C1 segment of cervical spinal cord (tissue), 14 donors: Measurements from ENCODE around the gene DLGAP1.

ENCODE experiments used
- DNase-seq, 14 donors: peaks; one replicate each; lab custom pipeline; 2025; lab: John Stamatoyannopoulos, UW

The DLGAP1 gene

DNA sequence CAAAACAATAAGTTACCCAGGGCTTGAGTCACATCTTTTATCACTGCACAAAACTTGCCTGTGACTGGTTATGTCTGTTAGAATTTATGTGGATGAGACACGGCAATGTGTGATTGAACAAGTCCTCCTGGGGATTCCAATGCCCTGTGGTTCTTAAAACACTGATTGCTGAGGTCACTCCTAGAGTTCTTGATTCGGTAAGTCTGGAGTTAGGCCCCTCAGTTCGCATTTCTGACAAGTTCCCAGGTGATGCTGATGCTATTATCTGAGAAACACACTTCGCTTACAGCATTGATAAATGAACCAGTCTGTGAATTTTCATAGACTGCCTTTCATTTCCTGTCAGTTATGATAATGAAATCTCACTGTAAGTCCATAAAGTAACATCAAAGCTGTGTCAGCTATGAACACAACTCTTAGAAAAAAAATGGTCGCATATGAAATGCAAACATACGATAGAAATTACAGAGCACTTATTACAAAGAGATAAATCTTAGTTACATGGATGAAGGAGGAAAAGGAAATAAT, 214.0 kb downstream of the DLGAP1 start:
- DNase-seq, result no peak

DNA sequence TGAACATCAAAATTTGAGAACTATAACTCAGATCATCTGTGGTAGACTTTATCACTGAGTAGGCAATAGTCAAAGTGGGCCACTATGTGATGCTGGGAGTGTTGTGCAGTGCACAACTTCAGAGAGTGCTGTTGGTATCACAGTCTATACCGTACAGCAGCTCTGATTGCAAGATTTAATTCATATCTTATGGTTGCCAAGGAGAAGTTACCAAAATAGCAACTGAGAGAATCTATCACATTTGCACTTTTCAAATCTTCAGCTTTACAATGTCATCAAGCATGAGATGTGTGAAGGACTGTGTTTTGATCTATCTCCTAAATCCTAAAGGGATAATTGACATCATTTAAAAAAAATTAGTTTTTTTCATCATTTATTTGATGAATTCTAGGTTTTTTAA, 216.1 kb downstream of the DLGAP1 start:
- no peak for DNase-seq

DNA sequence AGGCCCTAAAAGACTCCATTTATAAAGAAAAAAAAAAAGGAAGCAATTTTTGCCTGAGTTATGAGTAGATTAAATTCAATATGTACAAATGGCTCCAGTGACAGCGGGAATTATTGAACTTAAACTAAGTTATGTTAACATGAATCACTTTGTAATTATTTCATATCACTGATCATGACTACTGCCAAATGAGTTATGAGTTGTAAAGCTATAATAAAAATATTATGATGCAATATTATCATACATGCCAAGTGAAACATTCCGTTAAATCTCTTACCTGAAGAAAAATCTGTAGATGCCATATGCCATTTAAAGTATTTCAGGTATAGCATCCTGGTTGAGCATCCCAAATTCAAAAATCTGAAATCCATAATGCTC, 217.5 kb downstream of the DLGAP1 start:
- DNase-seq, result no peak

DNA sequence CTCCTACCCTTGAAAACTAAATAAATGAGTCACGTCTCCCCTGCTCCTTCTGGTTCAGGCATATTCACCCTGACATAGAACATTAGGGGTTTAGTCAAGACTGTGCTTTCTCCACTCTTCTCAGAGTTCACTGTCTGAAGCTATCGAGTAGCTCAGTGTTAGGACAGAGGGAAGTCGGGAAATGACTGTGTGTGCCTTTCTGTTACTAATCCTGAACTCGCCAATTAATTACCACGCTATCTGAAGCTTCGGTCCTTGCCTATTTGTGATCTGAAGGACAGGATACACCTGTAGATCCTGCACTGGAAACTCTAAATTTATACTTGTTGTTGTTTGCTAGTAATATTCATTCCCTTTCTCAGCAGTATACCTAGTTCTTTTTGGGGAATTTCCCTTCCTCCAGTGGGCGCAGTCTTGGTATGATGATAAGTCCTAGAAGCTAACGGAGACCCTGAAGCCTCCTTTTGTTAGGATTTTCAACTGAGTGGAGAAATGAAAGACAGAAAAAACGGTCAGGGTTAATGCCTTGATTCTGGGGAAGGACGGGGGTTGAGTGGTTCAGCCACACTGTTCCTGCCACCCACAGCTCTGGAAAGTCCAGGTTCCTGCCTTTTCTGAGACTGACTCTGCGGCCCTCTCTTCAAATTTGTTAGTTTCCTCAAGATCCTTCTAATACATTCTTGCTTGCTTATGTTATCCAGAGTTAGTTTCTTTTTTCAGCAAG, 218.0 kb downstream of the DLGAP1 start:
- no peak for DNase-seq

DNA sequence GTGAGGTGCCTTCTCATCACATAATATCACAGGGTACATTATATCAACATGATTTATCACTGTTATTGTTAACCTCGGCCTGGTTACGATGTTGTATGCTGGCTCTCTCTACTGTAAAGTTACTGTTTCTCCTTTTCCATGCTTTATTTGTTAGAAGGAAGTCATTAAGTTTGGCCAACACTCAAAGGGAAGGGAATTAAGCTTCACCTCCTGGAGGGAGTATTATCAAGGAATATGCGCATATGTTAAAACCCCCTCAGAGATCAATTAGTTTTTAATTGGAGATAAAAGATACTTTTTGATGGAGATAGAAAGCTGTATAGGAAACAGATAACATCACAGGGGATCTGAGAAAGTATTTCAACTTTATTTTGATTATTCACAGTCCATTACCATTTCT, 221.6 kb downstream of the DLGAP1 start:
- DNase-seq, result no peak

DNA sequence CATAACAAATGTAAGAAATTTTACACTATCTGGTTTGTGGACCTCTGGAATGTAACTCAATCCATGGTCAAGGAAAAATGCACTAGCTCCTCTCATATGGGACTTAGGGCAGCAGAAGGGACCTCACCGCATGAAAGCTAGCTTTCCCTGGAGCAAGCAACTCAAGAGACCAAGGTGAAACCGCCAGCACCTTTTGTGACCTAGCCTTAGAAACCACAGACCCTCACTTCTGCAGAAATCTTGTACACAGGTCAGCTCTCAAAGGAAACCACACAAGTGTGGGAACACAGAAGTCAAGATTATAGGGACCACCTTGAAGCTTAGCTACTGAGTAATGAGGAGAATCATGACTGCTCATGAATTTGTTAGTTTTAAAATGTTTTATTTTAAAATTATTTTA, 222.5 kb downstream of the DLGAP1 start:
- DNase-seq, result no peak

DNA sequence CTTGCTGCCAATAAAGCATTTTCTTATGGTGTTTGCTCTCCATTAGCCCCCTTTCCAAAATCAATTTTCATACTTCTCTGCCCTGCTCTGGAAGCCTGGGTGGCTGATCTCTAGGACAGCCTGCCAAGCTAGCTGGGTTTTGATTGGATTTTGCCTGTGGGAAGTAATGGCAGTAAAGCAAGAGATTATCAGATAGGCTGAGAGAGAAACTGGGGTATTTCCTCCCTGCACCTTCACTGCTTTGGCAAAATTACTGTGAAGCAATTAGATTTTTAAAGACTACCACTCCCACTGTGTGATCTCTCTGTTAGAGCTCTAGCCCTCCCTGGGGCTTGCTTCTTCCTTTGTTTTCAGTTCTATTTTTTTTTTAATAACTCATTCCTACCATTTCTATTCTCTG, 223.8 kb downstream of the DLGAP1 start:
- DNase-seq, result no peak

DNA sequence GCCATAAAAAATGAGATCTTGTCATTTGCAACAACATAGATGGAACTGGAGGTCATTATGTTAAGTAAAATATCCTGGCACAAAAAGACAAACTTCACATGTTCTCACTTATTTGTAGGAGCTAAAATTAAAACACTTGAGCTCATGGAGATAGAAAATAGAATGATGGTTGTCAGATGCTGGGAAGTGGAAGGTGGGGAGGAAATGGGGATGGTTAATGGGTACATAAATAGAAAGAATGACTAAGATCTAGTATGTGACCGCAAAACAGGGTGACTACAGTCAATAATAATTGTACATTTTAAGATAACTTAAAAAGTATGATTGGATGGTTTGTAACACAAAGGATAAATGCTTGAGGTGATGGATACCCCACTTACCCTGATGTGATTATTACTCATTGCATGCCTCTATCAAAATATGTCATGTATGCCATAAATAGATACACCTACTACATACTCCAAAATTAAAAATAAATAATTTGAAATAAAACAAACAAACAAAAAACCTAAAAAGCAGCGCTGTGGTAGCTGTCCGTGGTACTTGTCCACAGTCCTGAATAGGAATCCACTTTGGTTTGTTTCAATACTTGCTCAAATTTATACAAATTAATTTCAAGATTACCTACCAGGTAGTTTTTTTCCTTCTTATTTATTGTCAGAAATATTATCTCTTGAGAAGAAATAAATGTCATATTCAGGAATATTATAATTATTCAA, 224.5 kb downstream of the DLGAP1 start:
- no peak for DNase-seq

DNA sequence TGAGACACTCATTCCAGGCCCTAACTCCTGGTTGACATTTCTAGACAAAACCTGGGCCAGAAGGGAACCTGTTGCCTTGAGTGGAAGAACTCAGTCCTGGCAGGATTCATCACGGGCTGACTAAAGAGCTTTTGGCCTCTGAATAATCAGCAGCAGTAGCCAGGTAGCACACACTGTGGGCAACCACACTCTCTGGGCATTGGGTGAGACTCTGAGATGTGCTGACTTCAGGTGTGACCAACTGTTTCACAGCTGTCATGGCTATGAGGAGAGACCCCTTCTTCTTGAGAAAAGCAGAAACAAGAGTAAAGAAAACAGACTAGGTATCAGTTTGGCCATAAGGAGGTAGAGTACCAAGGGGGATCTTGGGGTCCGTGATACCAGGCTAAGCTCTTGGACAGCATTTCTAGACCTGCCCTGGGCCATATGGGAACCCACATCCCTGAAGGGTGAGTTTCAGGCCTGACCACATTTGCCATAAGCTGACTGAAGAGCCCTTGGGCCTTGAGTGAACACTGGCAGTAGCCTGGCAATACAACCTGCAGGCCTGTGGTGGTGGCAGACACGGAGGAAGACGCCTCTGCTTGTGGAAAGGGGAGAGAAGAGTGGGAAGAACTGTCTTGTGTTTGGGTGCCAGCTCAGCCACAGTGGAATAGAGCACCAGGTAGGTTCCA, 230.9 kb downstream of the DLGAP1 start:
- DNase-seq, result no peak

DNA sequence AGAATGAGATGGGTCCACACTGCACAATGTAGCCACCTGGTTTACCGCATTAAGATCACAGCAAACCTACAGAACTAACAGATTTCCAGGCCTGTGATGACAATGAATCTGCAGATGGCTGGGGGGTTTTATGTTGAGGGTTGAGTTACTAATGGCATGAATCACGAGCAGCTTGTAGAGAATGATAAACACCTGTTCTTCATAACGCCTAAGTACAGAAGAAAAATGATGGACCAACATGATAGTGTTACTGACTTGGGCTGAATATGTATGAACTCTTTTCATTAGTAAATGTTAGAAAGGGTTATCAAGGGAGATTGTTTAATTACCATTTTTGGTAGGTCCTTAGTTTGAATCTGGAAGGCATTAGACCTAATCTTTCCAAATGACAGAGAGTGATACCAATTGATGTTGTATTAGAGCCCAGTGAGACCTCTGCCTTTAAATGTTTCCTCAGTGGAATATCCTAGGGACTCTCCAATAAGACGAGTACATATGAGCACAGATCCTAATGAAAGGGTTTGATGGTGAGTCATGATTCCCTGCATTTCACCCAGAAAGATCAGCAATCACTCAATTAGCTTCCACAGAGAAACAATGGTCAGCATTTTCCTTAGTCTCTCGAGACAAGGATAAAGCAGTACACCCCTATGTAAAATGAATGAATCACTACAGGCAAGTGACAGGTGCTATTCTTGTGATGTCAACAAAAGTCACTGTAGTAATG, 243.8 kb downstream of the DLGAP1 start:
- no peak for DNase-seq

DNA sequence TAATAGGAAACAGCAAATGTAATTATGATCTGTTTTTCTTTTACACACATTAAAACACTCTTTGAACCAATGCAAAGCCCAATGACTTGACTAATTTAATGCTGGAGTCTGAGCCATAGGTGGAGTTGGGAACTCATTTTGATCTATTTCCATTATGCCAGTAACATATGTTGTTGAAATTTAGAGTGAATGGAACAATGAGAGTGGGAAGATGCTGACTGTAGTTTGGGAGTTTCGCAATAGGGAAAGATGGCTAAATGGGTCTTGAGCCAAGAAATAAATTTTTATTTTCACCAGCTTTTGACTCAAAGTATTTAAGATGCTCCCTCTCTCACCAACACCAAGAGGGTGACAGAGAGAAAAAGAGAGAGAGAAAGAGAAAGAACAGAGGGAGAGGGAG, 246.7 kb downstream of the DLGAP1 start:
- no peak for DNase-seq

DNA sequence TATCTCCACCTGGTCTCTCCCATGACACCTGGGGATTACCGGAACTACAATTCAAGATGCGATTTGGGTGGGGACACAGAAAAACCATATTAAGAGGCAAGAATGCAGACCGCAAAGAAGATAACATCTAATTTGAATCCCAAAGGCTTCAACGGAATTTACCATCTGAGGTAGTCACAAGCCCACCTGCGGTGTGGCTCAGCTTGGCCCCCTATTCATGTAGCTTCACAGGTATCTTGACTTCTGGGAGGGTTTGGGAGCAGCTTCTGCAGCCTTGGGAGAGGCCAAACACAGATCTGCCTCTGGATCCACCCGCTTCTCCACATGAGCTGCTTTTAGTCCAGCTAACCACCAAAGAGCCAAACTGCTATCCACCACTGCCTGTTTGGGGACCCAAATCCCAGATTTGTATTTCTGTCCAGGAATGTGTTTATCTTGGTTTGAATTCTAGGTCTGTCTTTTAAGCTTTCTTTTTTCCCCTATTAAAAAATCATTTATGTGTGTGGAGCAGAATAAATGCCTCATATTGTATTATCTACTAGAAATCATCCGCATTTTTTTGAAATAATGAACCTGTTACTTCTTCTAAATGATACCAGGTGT, 247.6 kb downstream of the DLGAP1 start:
- no peak for DNase-seq

DNA sequence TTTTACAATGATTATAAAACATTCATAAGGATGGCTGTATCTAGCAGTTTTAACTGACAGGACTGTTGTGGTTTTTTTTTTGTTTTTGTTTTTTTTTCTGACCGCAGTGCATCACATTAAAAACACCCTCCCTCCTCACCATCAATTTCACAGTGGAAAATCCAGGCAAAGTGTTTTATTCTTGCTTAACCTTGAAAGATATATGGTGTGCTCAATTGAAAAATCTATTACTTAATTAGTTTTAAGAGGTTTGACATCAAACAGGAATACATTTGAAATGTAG, 250.7 kb downstream of the DLGAP1 start:
- DNase-seq, result no peak

DNA sequence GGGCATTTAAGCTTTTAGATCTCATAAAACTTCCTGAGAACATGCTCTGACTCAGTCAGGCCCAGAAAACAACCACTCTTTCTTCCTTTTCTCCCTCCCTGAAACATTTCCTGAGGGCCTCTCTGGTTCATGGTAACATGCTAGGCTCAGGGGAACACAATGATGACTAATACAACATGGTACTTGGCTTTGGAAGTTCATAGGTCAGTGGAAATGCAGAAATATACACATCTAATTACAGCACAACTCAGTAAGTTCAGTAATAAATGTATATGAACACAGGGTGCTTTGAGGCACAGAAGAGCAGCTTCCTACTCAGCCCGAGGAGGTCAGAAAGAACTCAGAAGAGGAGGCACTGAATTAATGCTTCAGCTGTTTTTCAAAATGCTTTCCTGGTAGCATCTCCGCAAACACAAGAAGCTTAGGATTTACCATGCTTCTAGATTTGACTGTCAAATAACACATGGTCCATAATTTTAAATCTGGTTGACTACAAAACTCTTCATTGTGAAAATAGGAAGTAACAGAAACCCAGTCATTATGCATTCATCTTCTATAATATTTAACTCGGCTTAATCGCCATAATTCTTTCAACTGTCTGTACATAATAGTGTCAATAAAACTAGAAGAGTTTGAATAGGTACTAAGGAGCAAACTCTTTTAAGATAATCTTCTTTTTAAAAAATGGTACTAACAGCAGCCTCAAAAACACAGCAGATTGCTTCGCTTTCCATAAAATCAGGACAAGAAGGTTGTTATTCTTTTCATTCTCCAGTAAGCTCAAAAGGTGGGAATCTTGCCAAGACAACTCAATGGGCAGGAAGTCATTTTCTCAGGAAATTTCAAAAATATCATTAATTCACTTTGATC, 251.3 kb downstream of the DLGAP1 start:
- DNase-seq, result no peak

DNA sequence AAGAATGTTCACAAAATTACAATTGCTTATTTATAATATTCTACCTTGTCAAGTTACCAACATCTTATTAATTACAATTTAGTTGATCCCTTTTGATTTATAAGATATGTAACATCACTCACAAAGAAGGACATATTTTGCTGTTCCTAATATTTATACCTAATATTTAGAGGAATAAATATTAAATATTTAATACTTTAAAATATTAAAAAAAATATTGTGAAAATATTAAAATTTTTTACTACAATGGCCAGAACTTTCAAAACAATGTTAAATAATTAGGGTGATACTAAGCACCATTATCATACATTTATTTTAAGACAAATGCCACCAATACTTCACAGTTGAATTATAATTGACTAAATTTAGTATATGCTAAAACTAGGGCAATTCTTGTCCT, 254.7 kb downstream of the DLGAP1 start:
- DNase-seq, result no peak

DNA sequence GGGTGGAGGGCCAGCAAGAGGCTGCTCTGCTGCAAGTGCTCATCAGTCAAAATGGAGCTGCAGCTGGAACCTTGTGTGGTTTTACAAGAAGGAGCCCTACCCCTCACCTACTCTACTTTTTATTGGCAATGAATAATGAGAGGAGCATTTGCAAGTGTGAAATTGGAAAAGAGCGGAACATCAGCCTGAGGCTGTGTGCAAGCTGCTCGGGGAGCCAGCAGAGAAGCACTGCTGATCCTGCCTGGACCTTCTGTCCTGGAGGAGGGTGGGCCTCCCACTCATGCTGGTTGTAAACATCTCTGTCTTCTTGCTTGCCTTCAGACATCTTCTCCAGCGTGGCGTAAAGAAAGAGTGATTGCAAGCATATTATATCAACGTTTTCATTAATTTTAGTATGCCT, 256.2 kb downstream of the DLGAP1 start:
- no peak for DNase-seq

DNA sequence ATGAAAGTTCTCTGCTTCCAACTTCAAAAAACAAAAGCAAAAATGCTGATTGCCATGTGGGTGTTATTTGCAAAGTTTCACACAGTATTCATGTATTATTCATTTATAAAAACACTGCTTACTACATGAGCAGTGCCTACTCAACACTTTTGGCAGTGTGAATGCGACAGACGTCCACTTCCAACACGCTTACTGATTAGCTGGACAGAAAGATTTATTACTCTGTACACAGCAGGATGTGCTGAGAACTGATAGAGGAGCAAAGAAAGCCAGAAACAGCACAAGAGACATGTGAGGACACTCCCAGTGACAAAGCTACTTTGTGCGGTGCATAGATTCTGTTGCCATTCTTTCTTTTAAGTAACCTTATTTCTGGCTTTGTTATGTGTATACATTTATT, 258.8 kb downstream of the DLGAP1 start:
- DNase-seq, result no peak

DNA sequence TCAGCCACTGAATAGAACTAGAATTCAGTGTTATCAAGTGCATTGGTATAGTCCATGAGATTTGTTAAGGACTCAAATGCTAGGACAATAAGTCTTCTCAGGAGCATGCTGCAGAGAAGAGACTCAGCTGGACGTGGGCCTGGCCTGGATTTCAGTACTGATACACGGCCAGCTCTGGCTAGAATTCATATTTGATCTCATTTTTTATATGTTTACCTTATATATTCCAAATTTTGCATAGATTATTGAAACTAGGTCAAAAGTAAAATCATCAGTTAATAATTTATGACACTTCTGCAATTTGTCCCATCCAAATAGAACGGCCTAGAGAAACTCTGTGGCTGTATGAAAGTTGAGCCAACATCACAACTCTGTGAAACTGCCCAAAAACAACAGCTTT, 262.0 kb downstream of the DLGAP1 start:
- peak in 1 of 14 donors; percentile 24 for DNase-seq

DNA sequence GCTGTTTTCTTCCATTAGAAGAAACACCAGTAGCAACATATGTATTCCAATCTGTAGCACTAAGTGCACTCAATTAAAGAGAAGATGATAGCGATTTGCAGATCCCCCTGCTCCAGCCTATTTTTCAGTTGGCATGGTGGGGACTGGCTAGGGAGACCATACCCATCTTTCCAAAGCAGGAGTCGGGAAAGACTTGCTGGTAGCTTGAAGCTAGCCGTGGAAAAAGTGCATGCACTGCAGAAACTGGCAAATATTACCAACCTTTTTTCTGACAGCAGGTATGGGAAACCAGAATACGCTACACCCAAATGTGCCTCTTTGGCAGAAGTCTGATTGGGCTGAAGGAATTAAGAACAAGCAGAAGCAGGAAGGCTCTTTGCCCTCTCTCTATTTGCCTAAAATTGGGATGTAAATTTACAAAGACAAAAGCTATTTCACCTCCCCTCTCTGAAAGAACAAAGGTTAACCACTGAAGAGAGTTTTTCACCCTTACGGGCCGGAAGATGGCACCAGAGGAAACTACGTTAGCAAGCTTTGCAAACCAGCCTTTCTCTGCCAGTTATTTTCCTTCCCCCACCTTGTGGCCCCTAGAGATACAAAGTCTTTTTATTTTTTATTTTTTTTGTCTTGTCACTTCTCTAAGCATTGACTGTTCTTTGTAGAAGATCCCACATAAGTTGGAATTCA, 273.1 kb downstream of the DLGAP1 start:
- DNase-seq, result no peak

DNA sequence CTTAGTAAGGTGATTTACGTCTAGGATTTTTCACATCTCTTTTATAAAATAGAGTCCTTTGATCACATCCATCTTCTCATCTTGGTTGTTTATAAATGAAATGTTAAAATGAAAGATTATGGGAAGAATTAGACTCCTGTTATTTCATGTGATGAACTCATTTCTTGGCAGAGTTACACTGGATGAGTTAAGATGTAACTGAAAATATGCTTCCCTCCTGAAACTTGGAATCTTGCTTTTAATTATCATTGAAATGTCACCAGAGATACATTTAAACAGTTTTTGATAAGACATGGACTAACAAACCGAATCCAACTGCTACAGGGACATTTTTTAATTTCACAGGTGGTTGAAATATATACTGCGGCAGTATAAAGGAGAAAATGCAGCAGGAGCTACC, 274.0 kb downstream of the DLGAP1 start:
- no peak for DNase-seq
